Fibroblast of the aortic adventitia (primary cell): ENCODE results near the gene ZNF598. TPM values are rescaled to one million over a fixed set of nuclear protein-coding genes. Genes with fewer than 3 reads are reported as not detected.

ENCODE experiments used
- DNase-seq: peaks from one replicate; pipeline ENCODE4 v3.0.0-alpha.2; 2010; ENCODE audit warnings: low read depth
- H3K4me3 ChIP-seq: 2 replicates; pipeline ENCODE4 v1.5.1; 2011; ENCODE audit warnings: low read depth, mild to moderate bottlenecking, control low read depth, low read length, moderate library complexity
- CTCF ChIP-seq: IDR thresholded peaks from 2 replicates; pipeline ENCODE4 v1.5.1; 2011; ENCODE audit warnings: mild to moderate bottlenecking, low read length, control low read depth, inconsistent platforms; ENCODE audit not compliant: insufficient read depth
- total RNA-seq: library from RNA; depleted of rRNA; stranded (reverse); fragments of >200 nt; gene quantifications from 2 replicates; pipeline ENCODE4 v1.2.3, GENCODE V29; 2012; ENCODE audit warnings: low replicate concordance

ZNF598 gene
- total RNA-seq, 1 donor = 18.8 TPM

- H3K4me3 ChIP-seq = peak overlapping the region; percentile 81
- TF ChIP-seq CTCF = no peak
- no peak for DNase-seq
Measured at GRCh38 chr16:2009164-2009711, 383 bp downstream of the ZNF598 start.

- peak; percentile 61 for DNase-seq
- no peak for TF ChIP-seq CTCF
- H3K4me3 ChIP-seq = peak overlapping the region; percentile 81
Measured at GRCh38 chr16:2008631-2009163, 924 bp downstream of the ZNF598 start.

GRCh38 chr16:2008009-2008526 is 1.6 kb downstream of the ZNF598 start:
- peak; percentile 80 for DNase-seq

GRCh38 chr16:2007081-2007836 is 2.4 kb downstream of the ZNF598 start:
- no peak for TF ChIP-seq CTCF
- H3K4me3 ChIP-seq = peak overlapping the region; percentile 81
- no peak for DNase-seq

More at GRCh38 chr16:2008009-2008526, 1.6 kb downstream of the ZNF598 start:
- no peak for TF ChIP-seq CTCF
- H3K4me3 ChIP-seq = peak overlapping the region; percentile 81

- no peak for DNase-seq
- no peak for TF ChIP-seq CTCF
- no peak overlapping the region for H3K4me3 ChIP-seq
Measured at GRCh38 chr16:2006317-2006716, 3.3 kb downstream of the ZNF598 start.

- H3K4me3 ChIP-seq = no peak overlapping the region
- no peak for DNase-seq
- TF ChIP-seq CTCF = no peak
Measured at GRCh38 chr16:2005646-2006045, 4.0 kb downstream of the ZNF598 start.
